ENCODE results near the gene MACROH2A2. TPM values are rescaled to one million over a fixed set of nuclear protein-coding genes. Genes with fewer than 3 reads are reported as not detected.

MACROH2A2 gene
- total RNA-seq, 6 experiments from 2014 or later = 0.69 to 1.1 TPM; not detected in 4

- Mint-ChIP-seq H3K9me3 (no peaks in the 10 kb centered on the region), H3K4me1 (ENCODE audit: low read depth) (peaks cover 6% of the 10 kb centered on the region), H3K27me3 (ENCODE audit: insufficient read depth) (peaks cover 31% of the 10 kb centered on the region), H3K4me3 (no peak overlapping the region), H3K36me3 (ENCODE audit: low read depth) (no peaks in the 10 kb centered on the region), H3K27ac (no peak overlapping the region)
- TF ChIP-seq, protein P1, sequence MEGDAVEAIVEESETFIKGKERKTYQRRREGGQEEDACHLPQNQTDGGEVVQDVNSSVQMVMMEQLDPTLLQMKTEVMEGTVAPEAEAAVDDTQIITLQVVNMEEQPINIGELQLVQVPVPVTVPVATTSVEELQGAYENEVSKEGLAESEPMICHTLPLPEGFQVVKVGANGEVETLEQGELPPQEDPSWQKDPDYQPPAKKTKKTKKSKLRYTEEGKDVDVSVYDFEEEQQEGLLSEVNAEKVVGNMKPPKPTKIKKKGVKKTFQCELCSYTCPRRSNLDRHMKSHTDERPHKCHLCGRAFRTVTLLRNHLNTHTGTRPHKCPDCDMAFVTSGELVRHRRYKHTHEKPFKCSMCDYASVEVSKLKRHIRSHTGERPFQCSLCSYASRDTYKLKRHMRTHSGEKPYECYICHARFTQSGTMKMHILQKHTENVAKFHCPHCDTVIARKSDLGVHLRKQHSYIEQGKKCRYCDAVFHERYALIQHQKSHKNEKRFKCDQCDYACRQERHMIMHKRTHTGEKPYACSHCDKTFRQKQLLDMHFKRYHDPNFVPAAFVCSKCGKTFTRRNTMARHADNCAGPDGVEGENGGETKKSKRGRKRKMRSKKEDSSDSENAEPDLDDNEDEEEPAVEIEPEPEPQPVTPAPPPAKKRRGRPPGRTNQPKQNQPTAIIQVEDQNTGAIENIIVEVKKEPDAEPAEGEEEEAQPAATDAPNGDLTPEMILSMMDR (IDR thresholded peaks at IDR 0.05) = no peak
- no peak for DNase-seq
These were observed 798 bp upstream of the MACROH2A2 start for GRCh38 chr10:70051848-70052247.

GRCh38 chr10:70053218-70053840 lies 683 bp downstream of the MACROH2A2 start:
- Mint-ChIP-seq H3K36me3 (ENCODE audit: low read depth) (no peaks in the 10 kb centered on the region), H3K27me3 (ENCODE audit: insufficient read depth) (peaks cover 30% of the 10 kb centered on the region), H3K9me3 (no peaks in the 10 kb centered on the region), H3K27ac (no peak overlapping the region), H3K4me3 (no peak overlapping the region; the same call in 1 of the 2 replicates), H3K4me1 (ENCODE audit: low read depth) (peaks cover 6% of the 10 kb centered on the region)
- DNase-seq = no peak
- TF ChIP-seq, protein P1 (IDR thresholded peaks at IDR 0.05) = no peak

GRCh38 chr10:70053841-70054288 lies 1.2 kb downstream of the MACROH2A2 start:
- Mint-ChIP-seq H3K4me1 (ENCODE audit: low read depth) (peaks cover 6% of the 10 kb centered on the region), H3K27me3 (ENCODE audit: insufficient read depth) (peaks cover 35% of the 10 kb centered on the region), H3K4me3 (no peak overlapping the region), H3K9me3 (no peaks in the 10 kb centered on the region), H3K27ac (no peak overlapping the region), H3K36me3 (ENCODE audit: low read depth) (no peaks in the 10 kb centered on the region)
- TF ChIP-seq, protein P1 (IDR thresholded peaks at IDR 0.05) = peak; percentile 37
- DNase-seq = no peak

GRCh38 chr10:70054902-70055301 lies 2.3 kb downstream of the MACROH2A2 start:
- TF ChIP-seq, protein P1 (IDR thresholded peaks at IDR 0.05) = no peak
- Mint-ChIP-seq H3K27ac (no peak overlapping the region), H3K9me3 (no peaks in the 10 kb centered on the region), H3K4me3 (no peak overlapping the region), H3K4me1 (ENCODE audit: low read depth) (peaks cover 6% of the 10 kb centered on the region), H3K36me3 (ENCODE audit: low read depth) (no peaks in the 10 kb centered on the region), H3K27me3 (ENCODE audit: insufficient read depth) (peaks cover 41% of the 10 kb centered on the region)
- DNase-seq = no peak

DNA sequence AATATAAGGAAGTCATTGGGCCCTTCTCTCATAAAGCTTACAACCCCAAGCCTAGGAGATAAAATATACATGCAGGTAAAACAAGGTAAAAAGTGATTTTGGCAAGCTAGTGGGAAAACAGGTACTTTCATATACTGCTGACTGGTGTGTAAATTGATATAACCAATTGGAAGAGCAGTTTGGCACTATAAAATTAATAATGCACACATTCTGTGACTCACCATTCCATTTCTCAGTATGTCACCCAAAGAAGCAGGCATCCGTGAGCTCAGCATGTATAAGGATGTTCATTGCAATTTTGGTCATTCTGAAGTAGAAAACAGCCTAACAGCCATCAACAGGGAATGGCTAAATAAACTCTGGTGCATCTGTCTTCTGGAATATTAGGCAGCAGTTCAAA lies 2.9 kb downstream of the MACROH2A2 start:
- H3K4me1 Mint-ChIP-seq (ENCODE audit: low read depth) = peaks cover 6% of the 10 kb centered on the region
- H3K4me3 Mint-ChIP-seq = no peak overlapping the region
- no peak for DNase-seq
- TF ChIP-seq, protein P1 (IDR thresholded peaks at IDR 0.05) = no peak
- H3K36me3 Mint-ChIP-seq (ENCODE audit: low read depth) = no peaks in the 10 kb centered on the region
- H3K27me3 Mint-ChIP-seq (ENCODE audit: insufficient read depth) = peaks cover 40% of the 10 kb centered on the region
- no peaks in the 10 kb centered on the region for H3K9me3 Mint-ChIP-seq
- H3K27ac Mint-ChIP-seq = no peak overlapping the region

All from HFFc6 (cell line).